ENCODE measurements around the gene IBTK.

DNA sequence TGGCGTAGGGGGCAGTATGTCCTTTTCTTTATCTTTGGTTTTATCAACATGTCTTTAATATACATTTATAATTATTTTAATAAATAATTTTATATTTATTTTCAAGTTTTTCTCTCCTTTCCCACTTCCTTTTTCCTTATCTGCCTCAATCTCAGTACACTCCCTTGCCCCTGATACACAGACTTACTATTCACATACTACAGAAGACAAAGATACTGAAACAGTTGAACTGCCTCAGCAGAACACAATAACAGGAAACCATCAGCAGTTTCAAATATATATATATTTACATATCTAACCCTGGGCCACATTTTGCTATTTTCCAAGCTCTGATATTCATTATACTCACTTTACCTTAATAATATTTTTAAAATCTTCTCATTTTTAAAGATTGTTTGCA is 19.8 kb downstream of the IBTK start:
- TF ChIP-seq ZFX (IDR thresholded peaks at IDR 0.05), result no peak
- TF ChIP-seq, protein P1, sequence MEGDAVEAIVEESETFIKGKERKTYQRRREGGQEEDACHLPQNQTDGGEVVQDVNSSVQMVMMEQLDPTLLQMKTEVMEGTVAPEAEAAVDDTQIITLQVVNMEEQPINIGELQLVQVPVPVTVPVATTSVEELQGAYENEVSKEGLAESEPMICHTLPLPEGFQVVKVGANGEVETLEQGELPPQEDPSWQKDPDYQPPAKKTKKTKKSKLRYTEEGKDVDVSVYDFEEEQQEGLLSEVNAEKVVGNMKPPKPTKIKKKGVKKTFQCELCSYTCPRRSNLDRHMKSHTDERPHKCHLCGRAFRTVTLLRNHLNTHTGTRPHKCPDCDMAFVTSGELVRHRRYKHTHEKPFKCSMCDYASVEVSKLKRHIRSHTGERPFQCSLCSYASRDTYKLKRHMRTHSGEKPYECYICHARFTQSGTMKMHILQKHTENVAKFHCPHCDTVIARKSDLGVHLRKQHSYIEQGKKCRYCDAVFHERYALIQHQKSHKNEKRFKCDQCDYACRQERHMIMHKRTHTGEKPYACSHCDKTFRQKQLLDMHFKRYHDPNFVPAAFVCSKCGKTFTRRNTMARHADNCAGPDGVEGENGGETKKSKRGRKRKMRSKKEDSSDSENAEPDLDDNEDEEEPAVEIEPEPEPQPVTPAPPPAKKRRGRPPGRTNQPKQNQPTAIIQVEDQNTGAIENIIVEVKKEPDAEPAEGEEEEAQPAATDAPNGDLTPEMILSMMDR (IDR thresholded peaks at IDR 0.05 in 2 of 3, conservative IDR thresholded peaks at IDR 0.05 in 1 of 3; ENCODE audit: borderline replicate concordance in 1 of 3, insufficient read depth in 1 of 3, low read depth in 2 of 3, low read length in 2 of 3), result no peak
- no peak for TF ChIP-seq SP1 (IDR thresholded peaks at IDR 0.05; ENCODE audit: low read depth)
- no peak for TF ChIP-seq POLR2AphosphoS5 (IDR thresholded peaks at IDR 0.05; ENCODE audit: low read depth, low read length)
- no peak for TF ChIP-seq POLR2A (IDR thresholded peaks at IDR 0.05; ENCODE audit: borderline replicate concordance, extremely low read depth, insufficient read depth, insufficient read length)
- TF ChIP-seq SIN3A (IDR thresholded peaks at IDR 0.05; ENCODE audit: low read depth), result no peak
- TF ChIP-seq EGR1 (IDR thresholded peaks at IDR 0.05; ENCODE audit: low read depth), result no peak

Data from HCT116 (cell line).